ENCODE data around the gene MS4A14.
"Not testable (repeated sequence)": the region's sequence is repeated elsewhere in the genome, so short reads cannot be mapped to it uniquely, and the experiment has no call there.

The MS4A14 gene, protein sequence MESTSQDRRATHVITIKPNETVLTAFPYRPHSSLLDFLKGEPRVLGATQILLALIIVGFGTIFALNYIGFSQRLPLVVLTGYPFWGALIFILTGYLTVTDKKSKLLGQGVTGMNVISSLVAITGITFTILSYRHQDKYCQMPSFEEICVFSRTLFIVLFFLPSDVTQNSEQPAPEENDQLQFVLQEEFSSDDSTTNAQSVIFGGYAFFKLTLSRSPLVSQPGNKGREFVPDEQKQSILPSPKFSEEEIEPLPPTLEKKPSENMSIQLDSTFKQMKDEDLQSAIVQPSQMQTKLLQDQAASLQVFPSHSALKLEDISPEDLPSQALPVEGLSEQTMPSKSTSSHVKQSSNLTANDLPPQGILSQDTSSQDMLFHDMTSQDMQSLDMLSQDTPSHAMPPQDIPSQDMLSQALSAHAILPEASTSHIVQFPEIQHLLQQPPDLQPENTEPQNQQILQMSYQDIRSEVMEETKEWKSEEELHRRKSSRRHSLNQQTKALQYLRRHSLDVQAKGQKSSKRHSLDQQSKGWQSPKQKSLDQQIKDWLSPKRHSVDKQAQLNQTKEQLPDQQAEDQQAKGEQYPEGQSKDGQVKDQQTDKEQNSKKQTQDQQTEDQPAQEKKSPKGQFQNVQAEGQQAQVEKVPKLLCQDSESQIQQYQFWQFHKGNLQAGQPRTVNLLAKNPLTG

DNA sequence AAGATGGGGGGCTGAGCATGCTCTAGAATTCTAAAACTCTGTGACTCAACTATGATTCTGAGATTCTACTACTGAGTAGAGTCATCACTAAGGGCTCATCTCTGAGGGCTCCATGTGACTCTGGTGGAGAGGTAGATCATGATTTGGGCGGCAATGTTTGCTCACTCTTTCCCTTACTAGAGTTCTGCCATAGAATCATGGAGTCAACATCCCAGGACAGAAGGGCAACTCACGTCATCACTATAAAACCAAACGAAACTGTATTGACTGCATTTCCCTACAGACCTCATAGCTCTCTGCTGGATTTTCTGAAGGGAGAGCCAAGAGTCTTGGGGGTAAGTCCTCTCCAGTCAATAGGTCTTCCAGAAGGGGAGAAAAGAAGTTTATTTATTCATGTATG is at the start of gene MS4A14:
TSS of gene MS4A14 (plus strand) at position 78 of the 400 bp plus-strand sequence. CDS start at position 198, 120 bp downstream.
- no peak for DNase-seq

- no peak for DNase-seq
Observed at GRCh38 chr11:60347084-60347797, 49.0 kb upstream of the MS4A14 start.

DNA sequence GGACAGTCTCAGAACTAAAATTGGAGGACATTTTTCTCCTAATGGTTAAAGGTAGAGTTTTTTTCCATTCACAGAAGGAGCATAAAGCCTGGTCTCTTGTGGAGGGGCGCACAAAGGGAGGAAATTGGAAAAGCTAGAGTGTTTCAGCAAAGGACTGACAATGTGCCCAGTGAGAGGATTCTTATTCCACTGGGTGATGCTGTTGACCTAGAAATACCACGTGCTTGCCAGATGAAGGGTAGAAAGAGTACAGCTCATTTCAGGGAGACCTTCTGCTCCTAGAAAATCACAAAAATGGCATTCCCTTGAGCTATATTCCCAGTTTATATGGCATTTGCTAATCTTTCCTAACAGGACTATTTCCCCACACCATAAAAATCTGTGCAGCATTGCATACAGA is 48.1 kb upstream of the MS4A14 start:
- DNase-seq: no peak

DNA sequence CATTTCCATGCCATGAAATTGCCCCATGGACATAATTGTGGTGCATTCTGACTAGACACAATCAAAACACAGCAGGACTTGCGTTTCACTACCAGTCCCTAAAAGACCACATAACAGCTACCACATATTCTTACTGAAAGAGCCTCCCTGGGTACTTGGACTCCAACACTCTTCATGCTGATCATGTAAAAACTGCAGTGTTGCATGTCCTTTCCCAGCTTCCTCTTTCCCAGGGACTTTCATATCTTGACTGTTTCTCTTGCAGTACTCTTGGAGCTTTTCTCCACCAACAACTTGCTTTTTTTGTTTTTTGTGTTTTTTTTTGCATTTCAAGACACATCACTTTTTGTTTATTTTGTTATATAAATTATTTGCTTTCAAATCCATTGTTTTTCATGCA is 46.3 kb upstream of the MS4A14 start:
- no peak for DNase-seq

DNA sequence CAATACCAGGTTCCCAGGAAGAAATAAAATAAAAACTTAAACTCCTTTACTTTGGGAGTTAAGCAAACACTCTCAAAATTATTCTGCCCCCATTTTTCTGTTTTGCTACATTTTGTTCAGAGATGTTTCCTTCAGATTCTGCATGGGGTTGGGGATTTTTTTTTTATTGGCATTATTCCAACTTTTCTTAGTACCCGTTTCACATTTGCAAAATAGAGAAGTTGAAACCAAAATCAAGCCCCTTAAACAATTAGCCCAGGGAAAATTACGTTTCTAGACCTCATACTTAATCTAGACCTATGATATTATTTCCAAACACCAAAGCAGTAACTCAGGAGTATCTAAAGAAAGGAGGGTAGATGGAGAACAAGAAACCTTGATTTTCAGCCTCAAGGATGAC is 38.5 kb upstream of the MS4A14 start:
- DNase-seq: no peak

GRCh38 chr11:60360621-60361020 is 35.6 kb upstream of the MS4A14 start:
- no peak for DNase-seq

GRCh38 chr11:60362241-60362640 is 34.0 kb upstream of the MS4A14 start:
- no peak for DNase-seq

DNA sequence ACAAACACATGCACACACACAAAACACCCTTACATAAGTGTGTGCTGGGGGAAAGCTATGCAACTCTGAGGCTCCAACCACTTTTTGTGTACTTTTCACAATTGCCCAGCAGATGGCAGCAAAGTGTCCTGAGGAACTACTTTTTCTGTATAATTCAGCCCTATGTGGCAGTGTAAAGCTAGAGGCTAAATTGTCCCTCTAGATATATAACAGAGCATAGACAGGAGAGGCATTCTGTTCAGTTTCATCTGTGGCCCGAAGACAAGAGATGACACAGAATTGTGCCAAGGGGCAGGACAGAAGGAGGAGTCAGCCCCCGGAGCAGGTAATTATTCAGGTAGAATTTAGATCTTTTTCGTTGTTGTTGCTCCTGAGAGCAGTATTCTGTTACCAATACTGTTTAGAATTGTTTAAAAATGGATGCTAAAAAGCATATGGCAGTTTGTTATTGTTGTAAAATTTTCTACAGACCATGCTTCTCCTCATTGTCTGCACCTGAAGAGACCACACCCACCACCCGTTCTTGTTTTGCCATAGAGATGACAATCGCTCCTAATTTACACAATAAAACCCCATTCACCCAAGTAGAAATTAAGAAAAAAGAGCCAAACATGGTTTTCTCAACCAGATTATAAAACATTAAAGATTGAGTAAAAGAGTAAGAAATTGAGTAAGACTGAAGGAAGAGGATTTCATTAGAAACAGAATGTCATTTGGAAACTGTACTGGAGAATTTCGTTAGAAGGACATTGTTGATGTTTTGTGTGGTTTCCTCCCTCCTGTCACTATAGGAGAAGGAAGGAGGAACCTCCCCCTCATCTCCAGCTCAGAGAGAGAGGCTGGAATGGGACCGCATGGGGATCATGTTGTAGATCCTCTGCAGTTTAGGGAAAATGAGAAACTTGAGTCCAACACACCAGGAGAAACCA is 32.5 kb upstream of the MS4A14 start:
- DNase-seq: peak; percentile 52

GRCh38 chr11:60366262-60366904 is 29.9 kb upstream of the MS4A14 start:
- not testable (repeated sequence) for DNase-seq

DNA sequence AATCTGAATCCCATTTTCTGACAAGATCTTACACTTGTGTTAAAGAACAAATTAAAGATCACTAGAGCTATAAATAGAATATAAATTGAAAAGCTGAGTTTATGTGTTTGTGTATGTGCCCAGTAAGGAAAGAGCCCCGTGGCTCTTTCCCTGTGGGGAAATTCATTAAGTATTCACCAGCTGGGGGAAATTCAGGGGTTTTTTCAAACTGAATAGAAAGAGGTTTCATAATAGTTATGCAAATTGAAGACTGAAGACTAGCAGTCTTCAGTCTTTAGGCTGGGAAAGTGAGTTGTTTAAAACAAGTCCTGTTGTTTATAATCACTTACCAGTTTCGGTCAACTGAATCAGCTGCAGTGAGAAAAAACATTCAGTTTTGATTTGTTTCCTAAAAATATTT is 29.2 kb upstream of the MS4A14 start:
- DNase-seq: no peak

DNA sequence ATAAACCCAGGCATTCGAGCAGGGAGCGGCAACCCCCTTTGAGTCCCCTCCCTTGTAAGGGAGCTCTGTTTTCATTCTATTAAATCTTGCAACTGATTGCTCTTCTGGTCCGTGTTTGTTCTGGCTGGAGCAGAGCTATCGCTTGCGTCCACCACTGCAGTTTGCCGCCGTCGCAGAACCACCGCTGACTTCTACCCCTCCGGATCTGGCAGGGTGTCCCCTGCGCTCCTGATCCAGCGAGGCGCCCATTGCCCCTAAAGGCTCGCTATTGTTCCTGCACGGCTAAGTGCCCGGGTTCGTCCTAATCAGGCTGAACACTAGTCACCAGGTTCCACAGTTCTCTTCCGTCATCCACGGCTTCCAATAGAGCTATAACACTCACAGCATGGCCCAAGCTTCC is 28.4 kb upstream of the MS4A14 start:
- no peak for DNase-seq

DNA sequence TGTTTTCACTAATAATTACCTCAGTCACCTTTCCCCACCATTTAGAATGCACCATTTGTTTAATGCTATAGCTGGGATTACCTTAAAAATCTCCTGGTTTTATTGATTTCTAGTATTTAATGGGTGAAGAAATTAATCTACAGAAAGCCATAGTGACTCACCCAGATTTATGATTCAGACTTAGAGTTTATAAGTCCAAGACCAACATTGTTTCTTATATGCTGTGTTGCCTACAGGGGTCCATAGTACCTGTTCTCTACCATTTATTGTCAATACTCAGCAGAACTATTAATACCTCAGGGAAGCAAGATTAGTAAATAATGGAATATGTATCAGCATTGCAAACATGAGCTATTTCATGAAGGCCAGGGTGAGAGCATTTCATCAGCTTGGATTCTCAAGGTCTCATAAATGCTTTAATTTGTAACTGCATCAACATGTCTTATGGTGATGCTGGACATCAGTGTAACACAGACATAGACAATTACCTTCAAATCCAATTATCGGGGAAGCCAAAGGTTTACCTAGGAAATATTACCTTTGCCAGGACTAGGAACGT is 25.9 kb upstream of the MS4A14 start:
- no peak for DNase-seq

- no peak for DNase-seq
Observed at GRCh38 chr11:60370811-60371298, 25.4 kb upstream of the MS4A14 start.

- no peak for DNase-seq
Observed at GRCh38 chr11:60371386-60371785, 24.9 kb upstream of the MS4A14 start.

DNA sequence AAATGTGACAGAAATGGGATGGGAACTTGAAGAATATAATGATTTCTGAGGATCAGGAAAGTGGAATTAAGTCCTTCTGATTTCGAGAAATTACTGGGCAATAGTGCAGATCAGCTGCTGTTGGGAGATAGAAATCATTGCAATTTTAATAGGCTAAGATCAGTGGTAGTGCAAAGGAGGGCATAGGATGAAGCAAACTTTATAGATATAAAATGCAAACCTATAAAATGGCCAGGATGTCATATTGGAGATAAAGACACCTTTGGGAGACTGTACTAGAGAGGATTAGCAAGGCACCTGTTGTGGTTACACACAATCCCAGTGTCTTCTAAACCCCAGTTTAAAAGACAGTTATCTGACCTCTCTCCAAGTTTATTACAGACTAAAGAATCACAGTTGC is 24.4 kb upstream of the MS4A14 start:
- no peak for DNase-seq

DNA sequence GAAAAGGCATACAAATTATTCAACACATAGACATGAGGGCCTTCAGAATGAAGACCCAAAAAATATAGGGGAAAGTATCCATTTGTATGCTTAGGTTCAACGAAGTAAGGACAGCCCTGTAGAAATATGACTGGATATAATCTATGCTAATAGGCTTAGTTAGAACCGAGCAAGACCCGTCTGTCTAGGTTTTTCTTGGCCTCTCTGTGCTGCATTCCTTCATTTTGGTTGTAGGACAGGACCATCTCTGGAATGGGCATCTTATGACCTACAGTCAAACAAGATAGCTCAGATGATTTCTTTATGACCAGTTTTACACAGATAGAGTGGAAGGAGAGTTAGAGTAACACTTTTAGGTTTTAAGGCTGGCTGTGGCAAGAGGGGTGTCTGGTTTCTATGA is 23.5 kb upstream of the MS4A14 start:
- DNase-seq: no peak

DNA sequence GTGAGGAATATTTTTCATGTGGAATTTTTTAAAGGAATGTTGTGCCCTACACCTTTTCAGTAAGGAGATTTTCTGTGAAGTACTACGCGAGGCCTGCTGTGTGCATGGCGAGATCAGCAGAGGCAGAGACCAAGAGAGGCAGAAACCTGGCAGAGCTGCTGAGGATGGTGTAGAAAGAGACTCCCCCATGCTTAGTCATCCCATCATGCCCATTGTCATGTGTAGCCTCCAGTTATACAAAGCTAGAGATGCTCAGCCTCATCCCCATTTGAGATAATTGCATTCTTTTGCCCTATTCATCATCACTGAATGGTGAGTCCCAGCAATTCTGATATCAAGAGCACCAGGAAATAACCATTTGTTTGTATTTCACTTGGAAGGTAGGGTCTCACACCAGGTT is 20.9 kb upstream of the MS4A14 start:
- no peak for DNase-seq

- no peak for DNase-seq
Observed at GRCh38 chr11:60376601-60377000, 19.7 kb upstream of the MS4A14 start.

DNA sequence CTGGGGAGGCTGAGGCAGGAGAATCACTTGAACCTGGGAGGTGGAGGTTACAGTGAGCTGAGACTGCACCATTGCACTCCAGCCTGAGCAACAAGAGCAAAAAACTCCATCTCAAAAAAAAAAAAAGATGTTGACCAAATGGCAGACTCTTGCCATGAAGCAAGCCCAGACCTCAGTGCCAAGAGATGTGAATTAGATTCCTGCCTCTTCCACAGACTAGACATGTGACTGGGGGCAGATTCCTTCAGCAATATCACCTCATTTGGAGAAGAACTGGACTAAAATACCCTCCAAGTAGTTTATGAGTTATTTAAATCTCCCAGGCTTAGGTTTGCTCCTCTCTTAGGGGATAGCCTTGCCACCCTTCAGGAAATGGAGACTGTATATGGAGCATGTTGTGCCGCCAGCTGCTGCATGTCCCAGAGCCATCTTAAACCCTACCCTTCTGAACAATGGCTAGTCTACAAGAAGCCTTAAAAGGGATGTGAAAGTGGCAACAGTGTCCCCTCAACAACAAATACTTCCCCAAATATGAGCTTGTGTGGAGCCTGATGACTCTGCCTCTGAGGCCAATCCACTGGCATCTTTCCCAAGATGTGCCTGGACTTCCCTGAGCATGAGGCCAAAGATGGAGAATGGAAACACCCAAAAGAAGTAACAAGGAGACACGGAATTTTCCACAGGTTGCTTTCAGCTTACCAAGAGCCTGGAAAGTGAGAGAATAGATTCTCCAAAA is 18.7 kb upstream of the MS4A14 start:
- DNase-seq: no peak

GRCh38 chr11:60378354-60378753 is 17.9 kb upstream of the MS4A14 start, which contains the start of gene MS4A7:
Gene MS4A7, plus strand, starts transcription at chr11:60378532. Its CDS starts 4,610 bp downstream, at chr11:60383142.
- no peak for DNase-seq

Measured in activated naive CD4-positive, alpha-beta T cell treated with Interleukin-2 at 50 U/mL for 16 hours (primary cell).